A549 treated with RU486 at 1 μM for 4 hours (cell line): ENCODE measurements around the gene SEMA3D. TPM values are rescaled to one million over a fixed set of nuclear protein-coding genes. Genes with fewer than 3 reads are reported as not detected.

Experiments used
- total RNA-seq: library from RNA; stranded (reverse); fragments of 200-300 nt; extraction: Qiagen RNA extraction; gene quantifications from 5 replicates; pipeline ENCODE4 v1.2.3, GENCODE V29; 2022; ENCODE audit warnings: low read depth

SEMA3D gene
- 0.03 to 0.09 TPM in 2 of 5 replicates, not detected in the others for total RNA-seq

GRCh38 chr7:85186521-85187241, at the start of gene SEMA3D:
Gene SEMA3D, minus strand, starts transcription at chr7:85187056. Its CDS starts 65,165 bp downstream, at chr7:85121891.

